Stimulated activated CD4-positive, alpha-beta T cell treated with anti-CD3 and anti-CD28 coated beads, Interleukin-12 subunit alpha, Interleukin-12 subunit beta, amount 100 ng/mL, for 24 hours (primary cell): ENCODE data around the gene SIGLECL1.
A peak's percentile ranks its signal among the peaks of the same experiment; 100 is the strongest.

Source experiments
- DNase-seq, 2 experiments: peaks; one replicate each; pipeline ENCODE4 v3.0.0-alpha.2; 2020; ENCODE audit warnings: low read depth in 2 of 2

SIGLECL1 gene

DNA sequence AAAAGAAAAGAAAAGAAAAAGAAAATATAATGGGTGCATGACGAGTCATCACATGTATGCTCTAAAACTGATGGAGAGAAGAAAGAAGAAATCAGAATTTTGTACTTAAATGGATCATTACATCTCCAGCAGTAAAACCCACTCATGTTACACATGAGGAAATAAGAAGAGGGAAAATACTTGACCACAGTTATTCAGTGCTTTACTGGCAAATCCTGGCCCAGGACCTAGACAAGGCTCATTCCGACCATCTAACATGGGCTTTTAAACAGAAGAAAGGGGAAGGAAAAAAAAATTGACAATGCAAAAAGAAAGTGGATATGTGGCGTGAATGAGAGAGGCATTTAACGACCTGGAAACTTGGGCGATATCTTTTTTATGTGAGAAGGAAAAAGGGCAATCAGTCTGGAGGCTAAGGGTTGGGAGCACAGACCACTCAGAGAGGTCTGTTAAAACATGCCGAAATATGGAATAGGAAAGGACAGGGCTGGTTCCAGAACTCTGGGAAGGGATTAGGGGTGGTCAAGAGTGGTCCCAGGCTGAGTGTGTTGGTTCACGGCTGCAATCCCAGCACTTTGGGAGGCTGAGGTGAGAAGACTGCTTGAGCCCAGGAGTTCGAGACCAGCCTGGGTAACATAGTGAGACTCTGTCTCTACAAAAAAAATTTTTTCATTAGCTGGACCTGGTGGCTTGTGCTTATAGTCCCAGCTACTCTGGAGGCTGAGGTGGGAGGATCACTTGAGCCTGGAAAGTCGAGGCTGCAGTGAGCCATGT, 1.6 kb downstream of the SIGLECL1 start:
- DNase-seq: no peak

DNA sequence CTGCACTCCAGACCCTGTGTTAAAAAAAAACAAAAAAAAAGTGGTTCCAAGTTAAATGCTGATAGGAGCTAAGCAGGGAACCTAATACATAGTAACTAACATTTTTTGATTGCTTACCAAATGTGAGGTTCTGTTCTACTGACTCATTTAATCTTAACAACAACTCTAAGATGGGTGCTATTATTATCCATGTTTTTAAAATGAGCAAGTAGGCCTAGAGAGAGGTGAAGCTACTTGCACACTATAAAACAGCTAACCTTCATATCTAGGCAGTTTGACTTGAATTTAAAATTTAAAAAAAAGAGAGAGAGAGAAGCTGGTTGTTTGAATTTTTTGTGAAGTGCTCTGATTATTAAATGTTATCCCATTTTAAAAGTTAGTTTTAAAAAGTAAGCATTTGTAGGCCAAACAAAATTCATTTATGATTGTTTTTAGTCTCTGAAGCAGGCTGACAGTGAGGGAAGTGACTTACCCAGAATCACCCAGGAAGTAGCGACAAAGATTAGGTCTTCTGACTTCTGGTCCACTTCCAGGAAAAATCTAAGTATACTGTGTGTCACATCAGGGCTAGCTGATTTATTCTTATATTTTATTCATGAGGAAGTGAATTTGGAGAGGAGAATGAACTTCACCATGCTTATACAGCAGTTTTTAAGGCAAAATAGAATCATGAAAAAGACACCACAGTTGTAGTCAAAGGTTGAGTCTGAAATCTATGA, 2.4 kb downstream of the SIGLECL1 start:
- DNase-seq: no peak

DNA sequence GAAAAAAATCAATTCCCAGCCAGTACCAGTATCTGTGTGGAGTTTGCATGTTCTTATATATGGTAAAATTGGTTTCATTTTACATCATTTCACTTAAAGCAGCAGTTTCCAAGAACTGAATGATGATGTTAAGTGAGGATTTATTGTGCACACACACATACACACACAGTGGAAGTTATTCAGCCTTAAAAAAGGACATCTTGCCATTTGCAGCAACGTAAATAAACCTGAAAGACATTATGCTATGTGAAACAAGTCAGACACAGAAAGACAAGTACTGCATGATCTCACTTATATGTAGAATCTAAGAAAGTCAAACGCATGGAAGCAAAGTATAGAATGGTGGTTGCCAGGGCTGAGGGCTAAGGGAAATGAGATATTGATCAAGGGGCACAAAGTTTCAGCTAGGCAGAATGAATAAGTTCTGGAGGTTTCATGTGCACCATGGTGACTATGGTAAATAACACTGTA, 5.3 kb downstream of the SIGLECL1 start:
- no peak for DNase-seq

DNA sequence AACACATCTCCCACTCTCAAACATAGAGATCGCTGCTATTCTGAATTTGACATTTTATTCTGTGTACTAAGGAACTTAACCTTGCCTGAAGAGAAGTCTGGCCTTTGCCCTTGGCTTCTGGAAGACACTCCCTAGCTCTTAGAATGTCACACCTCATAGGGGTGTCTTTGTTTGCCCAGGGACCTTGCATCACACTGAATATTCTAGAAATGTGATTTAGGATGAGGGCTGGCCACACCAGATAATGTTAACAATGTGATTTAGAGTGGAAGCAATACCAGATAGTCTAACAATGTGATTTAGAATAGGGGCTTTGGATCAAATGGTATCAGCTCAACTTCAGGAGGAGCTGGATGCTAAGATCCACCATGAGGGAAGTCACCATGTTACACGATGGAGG, 6.6 kb downstream of the SIGLECL1 start:
- no peak for DNase-seq

DNA sequence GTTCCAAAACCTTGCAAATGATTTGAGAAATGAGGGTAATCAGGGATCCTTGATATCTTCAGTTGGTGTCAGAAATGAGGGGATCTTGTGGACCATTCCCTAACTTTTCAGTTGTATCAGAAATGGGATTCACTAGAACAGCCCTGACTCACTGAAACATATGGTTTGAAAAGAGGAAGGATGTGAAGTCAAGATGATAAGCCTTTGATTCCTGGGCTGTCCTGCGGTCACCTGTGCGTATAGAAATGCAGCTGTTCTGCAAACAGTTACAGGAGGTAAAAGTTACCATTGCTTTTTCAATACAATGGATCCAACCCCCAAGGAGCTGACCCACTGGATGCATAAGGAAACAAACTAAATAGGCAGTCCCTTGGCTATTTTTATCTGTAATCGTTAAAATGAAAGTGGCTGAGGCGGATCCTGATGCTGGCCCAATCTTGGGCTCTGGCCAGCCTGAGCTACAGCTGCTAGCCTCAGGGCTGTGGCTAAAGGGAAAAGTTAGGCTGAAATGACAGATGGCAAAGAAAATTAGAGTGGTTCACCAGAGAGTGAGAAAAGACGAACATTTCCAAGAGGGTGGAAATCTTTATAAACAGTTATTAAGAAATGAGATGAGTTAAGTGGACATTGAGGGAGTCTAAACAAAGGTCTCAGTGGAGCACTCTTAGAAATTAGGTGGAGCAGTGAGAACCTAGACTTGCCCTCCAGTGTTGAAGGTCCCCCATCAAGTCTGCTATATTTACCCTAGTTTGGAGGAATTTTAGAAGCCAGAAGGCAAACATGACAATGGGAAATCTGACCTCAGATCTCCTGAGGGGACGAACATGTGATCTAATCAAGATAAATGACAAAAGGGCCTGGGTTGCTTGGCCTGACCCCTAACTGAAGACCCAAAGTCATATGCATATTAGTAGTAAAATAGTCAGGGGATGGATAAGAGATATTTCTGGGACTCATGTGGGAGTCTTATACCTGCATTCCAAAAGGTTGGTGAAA, 7.6 kb downstream of the SIGLECL1 start:
- DNase-seq: no peak

DNA sequence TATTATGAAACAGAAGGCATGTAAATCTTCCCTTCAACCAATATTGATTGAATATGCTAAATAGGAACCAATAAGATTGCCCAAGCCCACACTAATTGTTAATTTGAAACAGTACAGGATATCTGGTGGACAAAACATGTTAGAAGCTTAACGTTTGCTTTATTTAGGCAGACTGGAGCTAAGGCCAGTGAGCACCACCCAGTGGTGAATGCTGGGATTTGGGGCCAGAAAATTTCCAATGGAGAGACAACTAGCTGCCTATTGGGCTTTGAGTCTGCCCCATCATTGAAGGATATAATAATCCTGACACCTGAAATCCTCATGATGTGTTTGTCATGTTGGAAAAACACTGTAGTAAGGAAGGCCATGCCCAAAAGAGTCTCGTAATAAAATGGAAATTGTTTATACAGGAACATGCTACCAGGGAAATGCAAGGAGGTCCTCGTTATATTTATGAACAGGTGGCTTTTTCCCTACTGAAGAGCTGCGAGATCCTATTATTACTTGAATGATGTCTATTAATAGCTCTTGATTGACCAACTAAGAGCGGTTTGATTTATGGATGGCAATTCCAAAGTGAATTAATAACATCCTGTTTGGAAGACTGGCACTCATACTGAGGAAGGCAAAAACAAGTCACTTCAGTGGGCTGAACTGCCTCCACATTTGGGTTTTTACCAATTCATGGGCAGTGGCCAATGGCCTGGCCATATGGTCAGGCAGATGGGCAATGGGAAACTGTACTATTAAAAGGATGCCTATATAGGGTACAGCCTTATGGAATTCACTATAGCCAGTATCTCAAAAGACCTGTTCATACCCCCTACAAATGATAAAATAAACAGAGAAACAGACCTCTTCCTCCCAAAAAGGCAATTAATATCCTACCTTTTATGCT, 8.7 kb downstream of the SIGLECL1 start:
- DNase-seq: peak in 1 of 2 experiments; percentile 44

DNA sequence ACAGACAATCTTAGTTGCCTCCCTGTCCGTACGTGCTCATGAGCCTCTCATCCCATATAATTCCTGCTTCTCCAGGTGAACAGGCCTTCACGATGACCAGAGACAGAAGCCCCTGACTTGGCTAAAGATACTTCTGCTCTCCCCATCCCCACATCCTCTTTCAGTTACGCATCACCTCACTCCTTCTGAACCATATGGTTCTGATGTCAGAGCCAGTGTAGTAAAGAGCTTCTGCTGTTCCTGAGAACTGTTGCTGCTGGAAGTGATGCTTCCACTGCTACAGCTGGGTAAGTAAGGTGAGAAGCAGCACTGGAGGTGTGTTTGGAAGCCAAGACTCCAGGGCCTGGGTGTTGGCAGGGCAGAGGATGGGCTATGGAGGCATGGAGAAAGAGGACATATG, 12.9 kb downstream of the SIGLECL1 start:
- no peak for DNase-seq

DNA sequence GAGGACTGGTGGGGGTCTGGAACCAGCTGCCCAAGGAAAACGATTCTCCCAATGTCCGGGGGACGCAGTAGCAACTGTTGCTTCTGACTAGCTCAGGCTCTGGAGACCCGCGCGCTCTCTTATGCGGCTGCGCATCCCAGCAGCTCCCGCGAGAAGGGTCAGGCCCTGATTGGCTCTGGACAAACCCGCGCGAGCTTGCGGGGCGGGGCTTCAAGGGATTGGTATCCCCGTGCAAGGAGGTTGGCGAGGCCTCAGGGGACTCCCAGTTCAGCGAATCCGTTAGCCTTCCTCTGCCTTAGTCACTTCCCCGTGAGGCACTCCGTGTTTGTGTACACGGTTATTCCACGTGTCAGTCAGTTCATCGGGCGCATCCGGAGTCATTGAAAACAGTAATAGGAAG, 20.2 kb downstream of the SIGLECL1 start:
- DNase-seq: no peak

DNA sequence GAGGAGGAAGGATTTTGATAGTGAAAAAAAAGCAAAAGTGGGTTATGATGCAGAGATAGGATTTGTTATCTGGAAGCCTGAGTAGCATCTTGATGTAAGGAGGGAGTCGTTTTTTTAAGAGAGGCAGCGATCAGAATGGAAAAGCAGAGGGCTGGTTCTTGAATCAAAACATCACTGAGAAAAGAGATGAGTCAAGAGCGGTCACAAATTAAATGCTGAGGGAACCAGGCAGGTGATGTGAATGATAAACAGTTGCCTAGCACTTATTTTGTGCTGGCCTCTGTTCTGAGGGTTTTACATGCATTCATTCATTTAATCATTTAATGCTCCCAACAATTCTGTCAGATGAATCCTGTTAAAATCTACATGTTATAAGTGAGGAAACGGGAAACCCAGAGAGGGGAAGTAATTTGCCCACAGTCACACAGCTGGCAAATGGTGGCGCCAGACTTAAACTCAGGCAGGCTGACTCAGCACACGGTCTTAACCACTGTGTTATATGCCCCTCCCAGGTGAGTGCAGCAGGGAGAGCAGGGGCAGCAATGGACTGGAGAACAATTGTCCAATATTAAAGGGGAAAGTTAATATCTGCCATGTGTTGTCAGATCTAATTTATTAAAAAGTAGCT, 21.4 kb downstream of the SIGLECL1 start:
- no peak for DNase-seq

DNA sequence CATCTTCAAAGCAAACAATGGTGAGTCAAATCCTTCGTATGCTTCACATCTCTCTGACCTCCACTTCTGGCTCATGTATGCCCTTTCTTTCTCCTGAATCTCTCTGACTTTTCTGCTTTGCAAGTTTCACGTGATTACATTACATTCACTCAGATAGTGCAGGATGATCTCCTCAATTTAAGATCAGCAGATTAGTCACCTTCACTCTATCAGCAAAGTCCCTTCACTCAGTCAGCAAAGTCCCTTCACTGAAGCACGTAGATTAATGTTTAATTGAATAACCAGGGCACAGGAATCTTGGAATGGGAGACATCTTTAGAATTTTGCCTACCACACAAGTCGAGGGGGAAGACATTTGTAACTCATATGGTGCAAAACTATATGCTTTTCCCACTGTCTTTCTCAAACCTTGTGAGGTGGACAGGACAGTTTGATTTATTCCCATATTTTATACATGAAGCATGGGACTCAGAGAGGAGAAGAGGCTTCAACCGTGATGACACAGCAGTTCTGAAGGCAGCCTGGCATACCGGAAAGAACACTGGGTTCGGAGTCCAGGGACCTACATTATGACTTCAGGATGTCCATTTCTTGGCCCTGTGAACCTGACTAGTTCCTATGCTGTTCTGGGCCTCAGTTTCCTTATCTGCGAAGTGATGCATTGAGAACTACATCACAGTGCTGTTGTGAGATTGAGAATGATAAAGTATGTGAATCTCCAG, 23.3 kb downstream of the SIGLECL1 start:
- DNase-seq: no peak

DNA sequence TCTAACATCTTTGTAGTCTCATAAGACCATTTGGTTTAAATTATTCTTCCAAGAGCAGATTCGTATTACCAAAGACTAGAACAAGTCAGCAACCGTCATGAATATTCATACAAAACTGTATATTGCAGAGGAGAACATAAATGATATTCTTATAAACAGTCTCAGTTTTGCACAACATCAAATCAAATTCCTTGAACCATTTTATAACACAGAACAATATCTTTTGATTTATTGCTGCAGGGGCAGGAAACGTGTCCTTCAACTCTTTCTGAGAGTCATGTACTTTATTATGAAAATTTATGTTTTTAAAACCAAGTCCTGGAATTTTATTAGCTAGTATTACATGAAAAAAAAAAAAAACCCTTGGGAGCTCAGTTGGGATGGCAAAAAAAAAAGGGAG, 26.2 kb downstream of the SIGLECL1 start:
- no peak for DNase-seq

DNA sequence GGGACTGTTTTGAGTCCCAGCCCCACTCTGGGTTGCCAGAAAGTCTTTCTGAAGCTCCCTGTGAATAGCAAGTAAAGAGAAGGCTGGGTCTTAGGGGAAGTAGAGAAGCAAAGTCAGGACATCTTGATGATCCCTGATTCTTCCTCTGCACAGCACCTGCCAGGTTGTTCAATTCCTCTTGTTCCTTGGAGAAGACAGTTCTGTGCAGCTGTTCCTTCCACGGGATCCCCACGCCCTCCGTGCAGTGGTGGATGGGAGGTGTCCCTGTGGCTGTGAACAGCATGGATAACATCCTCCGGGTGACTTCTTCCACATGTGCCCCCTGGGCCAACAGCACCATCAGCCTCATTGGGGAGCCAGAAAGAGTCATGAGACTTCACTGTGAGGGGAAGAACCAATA, 31.5 kb downstream of the SIGLECL1 start:
- DNase-seq: no peak

DNA sequence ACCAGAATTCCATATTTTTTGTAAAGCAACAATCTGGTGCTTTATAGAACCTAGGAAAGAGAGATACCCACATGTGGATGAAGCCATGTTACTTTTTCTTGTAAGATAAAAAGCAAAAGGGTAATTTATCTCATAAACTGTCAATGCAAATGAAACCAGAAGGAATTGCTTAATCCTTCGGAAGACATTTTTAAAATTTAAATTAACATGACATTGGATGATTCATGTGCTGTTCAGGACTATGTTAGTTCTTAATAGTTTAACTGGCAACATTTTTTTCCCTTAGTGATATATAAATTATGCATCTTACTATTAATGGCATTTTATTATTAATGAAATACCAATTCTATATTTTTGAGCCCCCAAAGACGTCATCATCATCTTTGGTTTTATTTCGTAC, 34.8 kb downstream of the SIGLECL1 start:
- DNase-seq: no peak

DNA sequence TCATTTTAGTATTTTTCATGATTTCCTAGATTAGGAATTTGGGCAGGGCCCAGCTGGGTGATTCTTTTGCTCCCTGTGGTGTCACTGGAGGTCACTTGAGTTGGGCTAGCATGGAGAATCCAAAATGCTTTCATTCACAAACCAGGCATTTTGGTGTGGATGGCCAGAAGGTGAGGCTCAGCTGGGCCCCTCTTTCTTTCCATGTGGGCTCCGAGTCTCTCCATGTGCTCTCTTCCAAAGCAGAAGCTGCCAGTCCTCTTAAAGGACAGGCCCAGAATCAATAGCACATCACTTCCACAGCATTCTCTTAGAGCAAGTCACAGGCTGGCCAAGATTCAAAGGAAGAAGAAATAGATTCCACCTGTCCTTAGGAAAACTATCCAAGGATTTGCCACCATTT, 38.8 kb downstream of the SIGLECL1 start:
- DNase-seq: no peak

DNA sequence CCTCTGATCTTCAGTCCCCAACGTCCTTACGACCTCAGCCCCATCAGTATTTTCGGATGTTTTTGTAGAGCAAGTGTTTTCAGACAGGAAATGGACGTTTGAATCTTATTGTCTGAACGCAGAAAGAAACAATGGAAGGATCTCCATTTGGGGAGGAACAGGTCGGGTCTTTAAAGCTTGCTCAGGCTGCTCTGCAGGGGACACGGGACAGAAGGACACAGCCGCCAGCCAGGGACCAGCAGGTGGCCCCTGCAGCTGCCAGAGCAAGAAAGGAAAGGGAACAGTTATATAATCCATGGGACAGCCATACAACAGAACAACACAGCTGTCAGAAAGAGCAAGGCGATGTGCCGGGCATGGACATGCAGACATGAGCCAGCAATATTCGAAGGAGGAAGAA, 42.1 kb downstream of the SIGLECL1 start:
- no peak for DNase-seq

DNA sequence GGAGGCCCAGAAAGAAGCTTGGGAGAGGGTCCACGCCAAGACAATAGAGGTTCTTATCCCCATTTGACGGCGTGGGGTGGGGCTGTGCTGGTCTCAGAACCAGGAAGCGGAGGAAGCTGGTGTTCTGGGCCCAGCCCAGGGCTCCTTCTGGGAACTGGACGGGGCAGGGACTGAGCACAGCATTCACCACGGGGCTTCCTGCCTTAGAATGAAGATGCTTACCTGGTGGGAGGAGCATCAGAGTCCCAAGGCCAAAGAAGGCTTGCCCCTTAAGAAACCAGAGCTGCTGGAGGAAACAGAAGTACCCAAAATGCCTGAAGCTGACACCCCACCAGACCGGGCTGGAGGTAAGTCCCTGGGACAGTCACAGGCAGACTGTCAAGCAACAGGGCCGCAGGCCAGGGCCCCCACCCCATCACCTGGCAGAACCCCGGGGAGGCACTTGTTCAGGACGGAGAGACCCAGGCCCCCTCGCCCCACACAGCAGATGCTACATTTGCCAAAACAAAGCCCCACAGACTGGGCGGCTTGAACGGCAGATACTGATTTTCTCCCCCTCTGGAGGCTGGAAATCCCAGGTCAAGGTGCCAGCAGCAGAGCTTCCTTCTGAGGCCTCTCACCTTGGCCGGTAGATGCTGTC, 42.8 kb downstream of the SIGLECL1 start:
- DNase-seq: no peak

DNA sequence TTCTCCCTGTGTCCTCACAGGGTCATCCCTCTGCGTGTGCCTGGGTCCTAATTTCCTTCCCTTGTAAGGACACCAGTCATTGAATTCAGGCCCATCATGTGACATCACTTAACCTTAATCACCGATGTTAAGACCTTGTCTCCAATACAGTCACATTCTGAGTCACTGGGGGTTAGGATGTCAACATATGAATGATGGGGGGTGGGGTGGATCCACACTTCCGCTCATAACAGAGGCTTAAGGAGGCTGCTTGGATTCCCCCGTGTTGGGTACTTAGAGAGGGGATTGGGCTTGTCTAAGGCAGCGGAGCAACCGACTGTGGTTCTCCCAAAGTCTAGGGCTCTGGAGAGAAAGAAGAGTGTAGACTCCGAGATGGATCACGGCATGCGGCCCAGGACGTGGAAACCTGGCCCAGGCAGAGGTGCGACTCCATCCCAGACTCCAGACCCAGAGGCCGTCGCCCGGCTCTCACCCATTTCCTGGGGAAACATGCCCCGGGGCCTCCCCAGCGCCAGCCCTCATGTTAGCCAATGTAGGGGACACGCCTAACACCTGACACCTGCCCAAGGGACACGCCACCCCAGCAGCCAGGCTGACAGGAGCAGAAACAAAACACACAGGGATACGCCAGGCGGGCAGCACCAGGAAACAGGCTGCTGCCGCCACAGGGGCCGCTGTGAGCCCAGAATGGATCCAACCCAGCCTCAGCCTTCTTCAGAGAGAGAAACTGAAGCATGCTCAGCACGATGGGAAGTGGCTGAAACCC, 43.5 kb downstream of the SIGLECL1 start:
- DNase-seq: no peak

DNA sequence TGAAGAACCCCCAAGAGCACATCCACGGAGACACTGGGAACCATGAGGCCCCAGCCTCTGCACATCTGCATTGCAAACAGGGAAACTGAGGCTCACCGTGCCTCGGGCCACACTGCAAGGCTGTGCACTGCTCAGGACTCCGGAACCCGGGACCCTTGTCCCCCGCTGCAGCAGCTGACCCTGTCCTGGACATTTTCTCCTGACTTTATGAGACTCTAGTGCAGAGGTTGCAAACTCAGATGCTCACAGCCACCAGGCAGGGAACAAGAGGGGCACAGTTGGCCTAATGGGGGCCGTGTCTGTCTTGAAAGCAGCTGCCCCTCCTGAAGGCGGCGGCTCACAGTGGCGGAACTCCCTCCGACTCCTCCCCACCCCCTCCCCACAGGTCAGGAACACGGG, 44.1 kb downstream of the SIGLECL1 start:
- no peak for DNase-seq
